SK-N-SH (cell line): ENCODE results near the gene C19orf12.

ENCODE experiments used
- EP300 ChIP-seq, 2 experiments: IDR thresholded peaks; 2 replicates each; pipeline versions ENCODE4 v1.4.0 to v1.6.1; 2012; ENCODE audit warnings: borderline replicate concordance in 1 of 2, low read depth in 1 of 2, low read length in 1 of 2
- JUND ChIP-seq: IDR thresholded peaks from 2 replicates; pipeline ENCODE4 v1.4.0; 2012

GRCh38 chr19:29690842-29691241 is 24.2 kb downstream of the C19orf12 start:
- no peak for TF ChIP-seq EP300 (IDR thresholded peaks at IDR 0.05; ENCODE audit: borderline replicate concordance in 1 of 2, low read depth in 1 of 2, low read length in 1 of 2)
- no peak for TF ChIP-seq JUND
